HepG2 (cell line): ENCODE results near the gene ZMYND8. TPM values are rescaled to one million over a fixed set of nuclear protein-coding genes. Genes with fewer than 3 reads are reported as not detected.

Experiments used
- CEBPG ChIP-seq: IDR thresholded peaks from 2 replicates; pipeline ENCODE4 v1.6.1; 2016
- FOXJ3 ChIP-seq: sonication (generic); formaldehyde crosslinking; IDR thresholded peaks from 2 replicates; pipeline ENCODE4 v1.4.0; 2020; ENCODE audit warnings: missing genetic modification reagents, mild to moderate bottlenecking, borderline replicate concordance
- GATAD1 ChIP-seq: IDR thresholded peaks from 2 replicates; pipeline ENCODE4 v1.6.1; 2016; ENCODE audit warnings: missing genetic modification reagents, missing compliant biosample characterization
- IKZF4 ChIP-seq: sonication (generic); formaldehyde crosslinking; IDR thresholded peaks from 2 replicates; pipeline ENCODE4 v1.5.1; 2020; ENCODE audit warnings: borderline replicate concordance, mild to moderate bottlenecking, low read depth, missing genetic modification reagents; ENCODE audit errors: not compliant biosample characterization
- KDM3A ChIP-seq: IDR thresholded peaks from 2 replicates; pipeline ENCODE4 v1.6.1; 2018; ENCODE audit warnings: low read depth, missing compliant biosample characterization
- MEF2D ChIP-seq: sonication (generic); formaldehyde crosslinking; IDR thresholded peaks from 2 replicates; pipeline ENCODE4 v1.5.1; 2020; ENCODE audit warnings: mild to moderate bottlenecking, missing genetic modification reagents
- MYC ChIP-seq: sonication (generic); formaldehyde crosslinking; IDR thresholded peaks from 2 replicates; pipeline ENCODE4 v1.9.0; 2021; ENCODE audit warnings: missing genetic modification reagents, borderline replicate concordance
- RBM22 ChIP-seq: fragments of 200-400 bp; formaldehyde crosslinking; optimal IDR thresholded peaks from 2 replicates; pipeline ENCODE3; 2017; ENCODE audit warnings: mild to moderate bottlenecking, low read length, moderate library complexity
- SCMH1 ChIP-seq: sonication (generic); formaldehyde crosslinking; IDR thresholded peaks from 2 replicates; pipeline ENCODE4 v1.9.0; 2021; ENCODE audit warnings: missing genetic modification reagents, mild to moderate bottlenecking, borderline replicate concordance
- SIN3B ChIP-seq: fragments of 150-350 bp; IDR thresholded peaks from 2 replicates; pipeline ENCODE4 v1.6.1; 2014; ENCODE audit warnings: low read length
- SNAPC2 ChIP-seq: sonication (generic); formaldehyde crosslinking; IDR thresholded peaks from 2 replicates; pipeline ENCODE4 v1.8.1; 2022; ENCODE audit warnings: mild to moderate bottlenecking, missing genetic modification reagents
- SOX5 ChIP-seq: IDR thresholded peaks from 2 replicates; pipeline ENCODE4 v1.6.1; 2016; ENCODE audit warnings: borderline replicate concordance
- SYNCRIP ChIP-seq: fragments of 200-400 bp; formaldehyde crosslinking; IDR thresholded peaks from 2 replicates; pipeline ENCODE4 v1.6.1; 2018; ENCODE audit warnings: mild to moderate bottlenecking, low read depth, low read length; ENCODE audit not compliant: insufficient read depth
- TAF15 ChIP-seq: fragments of 200-400 bp; formaldehyde crosslinking; IDR thresholded peaks from one replicate; pipeline ENCODE4 v1.6.1; 2018; ENCODE audit warnings: mild to moderate bottlenecking, low read depth, low read length; ENCODE audit not compliant: poor library complexity, severe bottlenecking
- YY1 ChIP-seq: IDR thresholded peaks from 2 replicates; pipeline ENCODE4 v1.6.1; 2011; ENCODE audit warnings: low read length, low read depth, moderate library complexity, mild to moderate bottlenecking; ENCODE audit not compliant: insufficient read depth, insufficient replicate concordance
- ZMAT3 ChIP-seq: sonication (generic); formaldehyde crosslinking; conservative IDR thresholded peaks from 2 replicates; pipeline ENCODE4 v1.7.0; 2021; ENCODE audit warnings: missing genetic modification reagents
- ZNF138 ChIP-seq: sonication (generic); formaldehyde crosslinking; IDR thresholded peaks from 2 replicates; pipeline ENCODE4 v1.5.0; 2020; ENCODE audit warnings: mild to moderate bottlenecking, low read depth, missing genetic modification reagents
- ZNF207 ChIP-seq: fragments of 450-650 bp; IDR thresholded peaks from 2 replicates; pipeline ENCODE4 v1.6.1; 2016; ENCODE audit warnings: antibody characterized with exemption, borderline replicate concordance
- ZNF225 ChIP-seq: sonication (generic); formaldehyde crosslinking; IDR thresholded peaks from 2 replicates; pipeline ENCODE4 v1.4.0; 2020; ENCODE audit warnings: mild to moderate bottlenecking, missing genetic modification reagents
- ZNF260 ChIP-seq: sonication (generic); formaldehyde crosslinking; IDR thresholded peaks from 2 replicates; pipeline ENCODE4 v1.4.0; 2020; ENCODE audit warnings: missing genetic modification reagents, low read depth, mild to moderate bottlenecking, borderline replicate concordance
- ZNF430 ChIP-seq: sonication (generic); formaldehyde crosslinking; IDR thresholded peaks from 2 replicates; pipeline ENCODE4 v1.9.0; 2021; ENCODE audit warnings: mild to moderate bottlenecking, missing genetic modification reagents
- ZNF572 ChIP-seq: sonication (generic); formaldehyde crosslinking; IDR thresholded peaks from 2 replicates; pipeline ENCODE4 v1.5.1; 2020; ENCODE audit warnings: mild to moderate bottlenecking, missing genetic modification reagents
- ZNF660 ChIP-seq: sonication (generic); formaldehyde crosslinking; IDR thresholded peaks from 2 replicates; pipeline ENCODE4 v1.5.1; 2020; ENCODE audit warnings: mild to moderate bottlenecking, low read depth, missing genetic modification reagents, borderline replicate concordance
- ZNF678 ChIP-seq: sonication (generic); formaldehyde crosslinking; IDR thresholded peaks from 2 replicates; pipeline ENCODE4 v1.4.0; 2020; ENCODE audit warnings: mild to moderate bottlenecking, missing genetic modification reagents
- ZNF709 ChIP-seq: sonication (generic); formaldehyde crosslinking; IDR thresholded peaks from 2 replicates; pipeline ENCODE4 v1.5.0; 2020; ENCODE audit warnings: mild to moderate bottlenecking, missing genetic modification reagents
- ZNF747 ChIP-seq: sonication (generic); formaldehyde crosslinking; IDR thresholded peaks from 2 replicates; pipeline ENCODE4 v1.8.1; 2023; ENCODE audit warnings: missing genetic modification reagents, mild to moderate bottlenecking, borderline replicate concordance
- ZNF776 ChIP-seq: sonication (generic); formaldehyde crosslinking; IDR thresholded peaks from 2 replicates; pipeline ENCODE4 v1.4.0; 2020; ENCODE audit warnings: mild to moderate bottlenecking, missing genetic modification reagents
- polyA plus RNA-seq, 8 experiments: library from polyadenylated mRNA; depleted of rRNA in 3 of 8; stranded (reverse) in 7 of 8; unstranded in 1 of 8; fragments of >200 nt; fragmentation: Illumina TruSeq in 4 of 8; extraction: Trizol in 4 of 8; gene quantifications; 2 replicates each; pipeline versions ENCODE4 v1.2.1 to v1.2.3, GENCODE V29; 2011 to 2016; ENCODE audit warnings: low read depth in 4 of 8, missing spikeins in 1 of 8, mixed read lengths in 1 of 8; ENCODE audit not compliant: insufficient read depth in 1 of 8
- total RNA-seq, 5 experiments: library from RNA; depleted of rRNA; stranded (reverse); fragments of >200 nt; fragmentation: Illumina TruSeq; extraction: Trizol; gene quantifications; 2 replicates each; pipeline ENCODE4 v1.2.3, GENCODE V29; 2016; ENCODE audit warnings: low read depth in 1 of 5
- TF ChIP-seq, protein P1 (sequence below): sonication (generic); formaldehyde crosslinking; IDR thresholded peaks from 2 replicates; pipeline ENCODE4 v1.5.1; 2020; ENCODE audit warnings: mild to moderate bottlenecking, moderate library complexity, missing genetic modification reagents
- TF ChIP-seq, protein P2 (sequence below): sonication (generic); formaldehyde crosslinking; IDR thresholded peaks from 2 replicates; pipeline ENCODE4 v1.5.0; 2020; ENCODE audit warnings: missing genetic modification reagents

Gene ZMYND8
- total and polyA plus RNA-seq, 2 of the 13 experiments (the other 11 are each of a cell fraction or from before 2014, with no cell fraction given) = 53.9 to 84.7 TPM

DNA sequence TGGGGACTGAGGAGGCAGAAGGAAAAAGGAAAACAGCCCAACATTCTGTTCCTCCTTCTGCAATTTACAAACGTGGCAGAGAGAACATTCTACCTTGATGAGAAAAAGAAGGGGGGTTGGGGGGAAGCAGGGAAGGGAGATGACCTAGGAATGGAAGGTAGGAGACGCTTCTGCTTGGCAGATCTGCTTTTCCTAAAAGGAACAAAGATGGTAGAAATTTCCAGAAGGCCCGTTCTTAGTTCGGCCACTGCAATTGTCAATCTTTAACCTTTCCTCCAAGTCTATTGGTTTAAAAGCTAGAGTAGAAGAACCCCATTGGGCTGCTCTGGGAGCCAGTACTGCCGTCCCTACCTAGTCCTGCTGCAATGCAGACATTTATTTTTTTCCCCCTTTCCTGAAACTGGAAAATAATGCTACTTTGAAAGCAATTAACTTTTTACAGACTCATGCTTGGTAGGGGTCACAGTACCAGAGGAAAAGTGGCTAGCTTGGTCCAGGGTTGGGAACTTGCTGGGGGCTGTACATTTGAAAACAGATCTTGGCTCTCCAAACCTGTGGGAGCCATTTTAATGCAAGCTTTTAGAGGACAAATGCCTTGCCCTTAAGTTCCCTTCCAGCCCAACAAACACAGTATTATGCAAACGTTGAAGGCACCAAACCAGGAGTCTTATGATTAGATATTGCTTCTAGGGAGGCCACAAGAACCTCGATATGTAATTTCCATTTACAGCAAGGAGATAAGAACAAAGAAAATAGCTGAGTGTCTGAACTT is 2.6 kb downstream of the ZMYND8 start (continued):
- TF ChIP-seq ZNF260 (CRISPR knock-in tag) (no peak), SCMH1 (CRISPR knock-in tag) (no peak), YY1 (peak; percentile 53), SYNCRIP (no peak), ZNF709 (CRISPR knock-in tag) (no peak), SOX5 (CRISPR knock-in tag) (no peak; the same call in 1 of the 2 replicates), IKZF4 (CRISPR knock-in tag) (no peak), ZNF747 (no peak), KDM3A (CRISPR knock-in tag) (no peak), FOXJ3 (CRISPR knock-in tag) (no peak), SNAPC2 (CRISPR knock-in tag) (no peak), ZNF660 (CRISPR knock-in tag) (no peak), ZNF572 (CRISPR knock-in tag) (no peak), ZMAT3 (CRISPR knock-in tag) (no peak), ZNF207 (no peak), MEF2D (CRISPR knock-in tag) (peak; percentile 39; the same call in 1 of the 2 replicates), CEBPG (CRISPR knock-in tag) (no peak), MYC (CRISPR knock-in tag) (no peak), TAF15 (no peak), ZNF776 (CRISPR knock-in tag) (no peak), ZNF225 (no peak), ZNF138 (CRISPR knock-in tag) (no peak), ZNF678 (CRISPR knock-in tag) (no peak), ZNF430 (CRISPR knock-in tag) (0 out of 2 replicates have a peak, but pooled peaks have one; percentile 24), GATAD1 (CRISPR knock-in tag) (no peak), SIN3B (no peak), RBM22 (no peak)
- TF ChIP-seq, protein P1, sequence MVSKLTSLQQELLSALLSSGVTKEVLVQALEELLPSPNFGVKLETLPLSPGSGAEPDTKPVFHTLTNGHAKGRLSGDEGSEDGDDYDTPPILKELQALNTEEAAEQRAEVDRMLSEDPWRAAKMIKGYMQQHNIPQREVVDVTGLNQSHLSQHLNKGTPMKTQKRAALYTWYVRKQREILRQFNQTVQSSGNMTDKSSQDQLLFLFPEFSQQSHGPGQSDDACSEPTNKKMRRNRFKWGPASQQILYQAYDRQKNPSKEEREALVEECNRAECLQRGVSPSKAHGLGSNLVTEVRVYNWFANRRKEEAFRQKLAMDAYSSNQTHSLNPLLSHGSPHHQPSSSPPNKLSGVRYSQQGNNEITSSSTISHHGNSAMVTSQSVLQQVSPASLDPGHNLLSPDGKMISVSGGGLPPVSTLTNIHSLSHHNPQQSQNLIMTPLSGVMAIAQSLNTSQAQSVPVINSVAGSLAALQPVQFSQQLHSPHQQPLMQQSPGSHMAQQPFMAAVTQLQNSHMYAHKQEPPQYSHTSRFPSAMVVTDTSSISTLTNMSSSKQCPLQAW = no peak; the same call in 1 of the 2 replicates
- TF ChIP-seq, protein P2, sequence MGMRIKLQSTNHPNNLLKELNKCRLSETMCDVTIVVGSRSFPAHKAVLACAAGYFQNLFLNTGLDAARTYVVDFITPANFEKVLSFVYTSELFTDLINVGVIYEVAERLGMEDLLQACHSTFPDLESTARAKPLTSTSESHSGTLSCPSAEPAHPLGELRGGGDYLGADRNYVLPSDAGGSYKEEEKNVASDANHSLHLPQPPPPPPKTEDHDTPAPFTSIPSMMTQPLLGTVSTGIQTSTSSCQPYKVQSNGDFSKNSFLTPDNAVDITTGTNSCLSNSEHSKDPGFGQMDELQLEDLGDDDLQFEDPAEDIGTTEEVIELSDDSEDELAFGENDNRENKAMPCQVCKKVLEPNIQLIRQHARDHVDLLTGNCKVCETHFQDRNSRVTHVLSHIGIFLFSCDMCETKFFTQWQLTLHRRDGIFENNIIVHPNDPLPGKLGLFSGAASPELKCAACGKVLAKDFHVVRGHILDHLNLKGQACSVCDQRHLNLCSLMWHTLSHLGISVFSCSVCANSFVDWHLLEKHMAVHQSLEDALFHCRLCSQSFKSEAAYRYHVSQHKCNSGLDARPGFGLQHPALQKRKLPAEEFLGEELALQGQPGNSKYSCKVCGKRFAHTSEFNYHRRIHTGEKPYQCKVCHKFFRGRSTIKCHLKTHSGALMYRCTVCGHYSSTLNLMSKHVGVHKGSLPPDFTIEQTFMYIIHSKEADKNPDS (CRISPR knock-in tag) = no peak
